MM.1S (cell line): ENCODE data around the gene ELMO1.

Source experiments
- DNase-seq: peaks from one replicate; pipeline ENCODE4 v3.0.0-alpha.2; 2015
- H2AFZ ChIP-seq: fragments of 300-600 bp; sonication (generic); 2 replicates; pipeline ENCODE4 v1.6.0; 2016; ENCODE audit warnings: antibody characterized with exemption, low read length
- H3F3A ChIP-seq: fragments of 300-600 bp; sonication (generic); 2 replicates; pipeline ENCODE4 v1.6.1; 2016; ENCODE audit warnings: mild to moderate bottlenecking, antibody characterized with exemption, low read length, moderate library complexity, mixed read lengths; ENCODE audit not compliant: insufficient read depth
- H3K27ac ChIP-seq: fragments of 300-600 bp; sonication (generic); 2 replicates; pipeline ENCODE4 v1.5.1; 2016; ENCODE audit warnings: mild to moderate bottlenecking, low read length
- H3K27me3 ChIP-seq: fragments of 300-600 bp; sonication (generic); replicated peaks from 2 replicates; pipeline ENCODE4 v1.6.0; 2016; ENCODE audit warnings: low read length; ENCODE audit not compliant: insufficient read depth
- H3K36me3 ChIP-seq: fragments of 300-600 bp; sonication (generic); replicated peaks from 2 replicates; pipeline ENCODE4 v1.6.1; 2016; ENCODE audit warnings: mild to moderate bottlenecking, low read length, mixed read lengths; ENCODE audit not compliant: insufficient read depth
- H3K4me1 ChIP-seq: fragments of 300-600 bp; sonication (generic); 2 replicates; pipeline ENCODE4 v1.6.1; 2016; ENCODE audit warnings: low read length, mixed read lengths
- H3K4me2 ChIP-seq: fragments of 300-600 bp; sonication (generic); 2 replicates; pipeline ENCODE4 v1.6.0; 2016; ENCODE audit warnings: low read depth, low read length
- H3K4me3 ChIP-seq: fragments of 300-600 bp; sonication (generic); 2 replicates; pipeline ENCODE4 v1.5.1; 2016; ENCODE audit warnings: low read length, mixed read lengths
- H3K79me2 ChIP-seq: fragments of 300-600 bp; sonication (generic); 2 replicates; pipeline ENCODE4 v1.6.1; 2016; ENCODE audit warnings: mixed run types, low read length, mixed read lengths
- H3K9ac ChIP-seq: fragments of 300-600 bp; sonication (generic); 2 replicates; pipeline ENCODE4 v1.6.1; 2016; ENCODE audit warnings: low read length, mixed read lengths
- H3K9me2 ChIP-seq: fragments of 300-600 bp; sonication (generic); replicated peaks from 2 replicates; pipeline ENCODE4 v1.6.1; 2016; ENCODE audit warnings: mild to moderate bottlenecking, low read length, mixed read lengths; ENCODE audit not compliant: insufficient read depth
- H3K9me3 ChIP-seq: fragments of 300-600 bp; sonication (generic); replicated peaks from 2 replicates; pipeline ENCODE4 v1.6.1; 2016; ENCODE audit warnings: mild to moderate bottlenecking, low read length, mixed read lengths; ENCODE audit not compliant: insufficient read depth
- H4K20me1 ChIP-seq: fragments of 300-600 bp; sonication (generic); 2 replicates; pipeline ENCODE4 v1.6.1; 2016; ENCODE audit warnings: mild to moderate bottlenecking, low read length, moderate library complexity, mixed read lengths; ENCODE audit not compliant: insufficient read depth
- CTCF ChIP-seq: fragments of 300-600 bp; sonication (generic); IDR thresholded peaks from 2 replicates; pipeline ENCODE4 v1.5.1; 2016; ENCODE audit warnings: antibody characterized with exemption, low read length, mixed read lengths
- EZH2 ChIP-seq: fragments of 300-600 bp; sonication (generic); optimal IDR thresholded peaks from 2 replicates; pipeline ENCODE3; 2017; ENCODE audit warnings: low read depth, mild to moderate bottlenecking, antibody characterized with exemption, low read length, mixed read lengths
- EZH2phosphoT487 ChIP-seq: fragments of 300-600 bp; sonication (generic); IDR thresholded peaks from 2 replicates; pipeline ENCODE4 v1.6.1; 2018; ENCODE audit warnings: antibody characterized with exemption, low read length

ELMO1 gene

DNA sequence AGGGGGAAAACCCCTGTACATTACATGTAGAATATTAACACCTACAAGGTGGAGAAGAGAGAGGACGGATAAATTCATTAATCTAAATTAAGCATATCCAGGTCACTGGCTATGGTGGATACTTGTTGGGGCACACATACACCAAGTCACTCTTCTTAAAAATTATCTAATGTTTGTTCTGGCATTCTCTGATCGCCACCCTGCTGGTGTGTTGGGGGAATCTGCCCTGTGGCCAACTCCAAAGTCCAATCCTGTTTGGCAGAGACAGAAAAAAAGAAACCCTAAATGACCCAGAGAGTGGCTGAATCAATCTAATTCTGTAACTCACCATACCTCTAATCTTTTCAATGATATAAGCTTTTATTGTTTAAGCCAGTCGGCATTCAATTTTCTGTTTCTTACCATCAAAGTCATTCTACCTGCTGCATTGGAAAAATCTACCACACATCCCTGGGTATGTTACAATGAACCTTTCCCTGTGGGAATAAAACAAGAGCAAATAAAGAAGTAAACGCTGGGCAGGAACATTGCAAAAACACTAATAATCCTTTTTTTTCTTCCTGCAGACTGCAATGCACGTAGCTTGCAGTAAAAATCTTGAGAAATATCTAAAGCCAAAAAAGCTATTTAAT lies 34.2 kb downstream of the ELMO1 start:
- H3K4me1 ChIP-seq = peaks cover 1% of the 10 kb centered on the region; the same call in 1 of the 2 replicates
- no peaks in the 10 kb centered on the region for H3K36me3 ChIP-seq
- no peak for DNase-seq
- no peak for TF ChIP-seq EZH2phosphoT487
- TF ChIP-seq CTCF = no peak
- TF ChIP-seq EZH2 = no peak
- H3K9ac ChIP-seq = no peak overlapping the region
- no peak overlapping the region for H3K27ac ChIP-seq
- H3K79me2 ChIP-seq = no peaks in the 10 kb centered on the region
- no peaks in the 10 kb centered on the region for H4K20me1 ChIP-seq
- H3K4me2 ChIP-seq = no peak overlapping the region
- no peaks in the 10 kb centered on the region for H3F3A ChIP-seq
- no peak overlapping the region for H3K4me3 ChIP-seq
- no peaks in the 10 kb centered on the region for H3K9me3 ChIP-seq
- H2AFZ ChIP-seq = no peak overlapping the region
- no peaks in the 10 kb centered on the region for H3K9me2 ChIP-seq
- no peaks in the 10 kb centered on the region for H3K27me3 ChIP-seq

- H4K20me1 ChIP-seq = no peaks in the 10 kb centered on the region
- H3K36me3 ChIP-seq = no peaks in the 10 kb centered on the region
- DNase-seq = no peak
- no peak overlapping the region for H3K27ac ChIP-seq
- H3K79me2 ChIP-seq = no peaks in the 10 kb centered on the region
- TF ChIP-seq EZH2 (no peak), EZH2phosphoT487 (no peak), CTCF (no peak)
- H3F3A ChIP-seq = no peaks in the 10 kb centered on the region
- no peak overlapping the region for H3K4me2 ChIP-seq
- H3K4me1 ChIP-seq = peaks cover 14% of the 10 kb centered on the region
- no peaks in the 10 kb centered on the region for H3K27me3 ChIP-seq
- no peak overlapping the region for H2AFZ ChIP-seq
- H3K9ac ChIP-seq = no peak overlapping the region
- H3K9me3 ChIP-seq = no peaks in the 10 kb centered on the region
- no peak overlapping the region for H3K4me3 ChIP-seq
- H3K9me2 ChIP-seq = no peaks in the 10 kb centered on the region
Observed at GRCh38 chr7:37411444-37412034, 37.1 kb downstream of the ELMO1 start.

- TF ChIP-seq CTCF (no peak), EZH2 (no peak), EZH2phosphoT487 (no peak)
- no peaks in the 10 kb centered on the region for H3F3A ChIP-seq
Observed at GRCh38 chr7:37410305-37411229, 38.1 kb downstream of the ELMO1 start.

More at GRCh38 chr7:37410305-37411229, 38.1 kb downstream of the ELMO1 start:
- no peak overlapping the region for H3K27ac ChIP-seq
- no peak overlapping the region for H2AFZ ChIP-seq
- H3K9me3 ChIP-seq = no peaks in the 10 kb centered on the region
- no peak overlapping the region for H3K4me3 ChIP-seq
- H3K4me2 ChIP-seq = no peak overlapping the region
- H3K9me2 ChIP-seq = no peaks in the 10 kb centered on the region
- DNase-seq = no peak
- no peak overlapping the region for H3K9ac ChIP-seq
- no peaks in the 10 kb centered on the region for H3K36me3 ChIP-seq
- no peaks in the 10 kb centered on the region for H3K27me3 ChIP-seq
- no peaks in the 10 kb centered on the region for H4K20me1 ChIP-seq
- no peaks in the 10 kb centered on the region for H3K79me2 ChIP-seq
- H3K4me1 ChIP-seq = peaks cover 14% of the 10 kb centered on the region
